ENCODE measurements around the gene KDM1B.

Gene KDM1B

GRCh38 chr6:18235524-18235923 is 80.3 kb downstream of the KDM1B start:
- DNase-seq = no peak

GRCh38 chr6:18237167-18237566 is 81.9 kb downstream of the KDM1B start:
- DNase-seq = no peak

GRCh38 chr6:18240230-18240629 is 85.0 kb downstream of the KDM1B start:
- no peak for DNase-seq

GRCh38 chr6:18241208-18242038 is 86.2 kb downstream of the KDM1B start:
- no peak for DNase-seq

GRCh38 chr6:18242062-18242851 is 87.0 kb downstream of the KDM1B start:
- no peak for DNase-seq

DNA sequence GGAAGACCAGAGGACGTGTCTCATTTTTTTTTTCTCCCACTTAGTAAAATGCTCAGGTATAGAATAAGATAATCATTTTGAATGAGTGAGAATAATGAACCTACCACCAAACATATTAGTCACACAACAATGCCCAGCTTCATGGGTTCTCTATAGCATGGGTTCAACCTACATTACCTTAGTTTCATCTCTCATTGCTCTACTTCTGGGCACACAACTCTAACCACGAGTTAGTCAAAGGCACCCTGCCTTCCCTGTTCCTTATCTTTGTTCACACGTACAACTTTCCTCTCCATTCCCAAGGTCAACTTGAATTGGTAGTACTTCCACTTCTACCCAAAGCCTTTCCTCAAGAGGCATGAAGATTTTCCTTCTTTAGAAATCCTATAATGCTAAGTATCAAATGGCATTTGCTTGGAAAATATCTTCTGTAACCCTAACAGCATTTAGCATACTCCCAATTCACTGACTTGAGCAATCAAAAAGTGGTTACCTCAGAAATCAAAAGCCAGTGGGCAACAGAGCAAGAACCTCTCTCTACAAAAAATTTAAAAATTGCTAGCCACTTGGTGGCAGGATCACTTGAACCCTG is 88.2 kb downstream of the KDM1B start:
- DNase-seq = no peak

GRCh38 chr6:18244251-18244650 is 89.0 kb downstream of the KDM1B start:
- DNase-seq = no peak

GRCh38 chr6:18245079-18245478 is 89.9 kb downstream of the KDM1B start:
- no peak for DNase-seq

DNA sequence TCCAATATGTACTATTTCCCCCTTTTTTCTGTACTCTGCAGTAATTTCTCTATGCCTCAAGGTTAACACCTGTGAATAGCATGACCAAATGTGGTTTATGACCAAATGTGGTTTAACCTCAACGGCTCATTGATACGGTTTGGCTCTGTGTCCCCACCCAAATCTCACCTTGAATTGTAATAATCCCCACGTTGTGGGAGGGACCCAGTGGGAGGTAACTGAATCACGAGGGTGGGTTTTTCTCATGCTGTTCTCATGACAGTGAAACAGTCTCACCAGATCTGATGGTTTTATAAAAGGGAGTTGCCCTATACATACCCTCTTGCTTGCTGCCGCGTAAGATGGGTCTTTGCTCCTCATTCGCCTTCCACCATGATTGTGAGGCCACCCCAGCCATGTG is 90.4 kb downstream of the KDM1B start:
- no peak for DNase-seq

- no peak for DNase-seq
Observed at GRCh38 chr6:18246205-18246604, 91.0 kb downstream of the KDM1B start.

- no peak for DNase-seq
Observed at GRCh38 chr6:18247002-18247401, 91.8 kb downstream of the KDM1B start.

DNA sequence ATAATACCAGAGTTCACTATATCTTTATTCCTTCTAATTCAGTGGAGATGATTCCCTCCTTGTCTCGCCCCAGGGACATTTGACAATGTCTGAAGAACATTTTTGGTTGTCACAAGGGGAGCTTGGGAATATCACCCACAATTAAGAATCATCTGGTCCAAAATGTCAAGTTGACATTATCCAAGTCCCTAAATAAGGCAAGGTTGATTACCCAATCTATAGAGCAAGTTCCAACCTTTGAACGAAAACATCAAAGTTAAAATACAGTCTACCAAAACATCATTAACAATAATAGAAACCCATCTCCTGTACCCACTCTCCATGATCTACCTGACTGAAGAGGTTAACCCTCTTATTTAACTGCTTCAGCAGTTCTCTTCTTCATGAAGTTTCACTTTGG is 93.5 kb downstream of the KDM1B start:
- no peak for DNase-seq

DNA sequence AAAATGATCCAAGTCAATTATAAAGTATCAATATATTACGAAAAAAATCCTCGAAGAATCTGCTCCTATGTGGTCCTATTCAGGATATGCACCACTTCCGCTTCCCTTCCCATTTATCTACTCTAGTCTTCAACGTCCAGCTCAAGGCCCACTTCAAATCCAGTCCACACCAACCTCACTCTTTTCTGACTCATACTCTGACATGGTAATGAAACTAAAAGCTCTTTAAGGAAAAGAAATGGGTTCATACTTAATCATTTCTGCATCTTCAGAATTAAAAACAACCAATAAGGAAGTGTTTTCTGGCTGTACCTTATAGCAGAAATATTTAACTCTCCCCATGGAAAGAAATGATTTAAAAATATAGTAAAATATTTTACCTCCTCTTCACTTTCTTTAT is 94.0 kb downstream of the KDM1B start:
- no peak for DNase-seq

GRCh38 chr6:18253635-18254034 is 98.4 kb downstream of the KDM1B start:
- no peak for DNase-seq

DNA sequence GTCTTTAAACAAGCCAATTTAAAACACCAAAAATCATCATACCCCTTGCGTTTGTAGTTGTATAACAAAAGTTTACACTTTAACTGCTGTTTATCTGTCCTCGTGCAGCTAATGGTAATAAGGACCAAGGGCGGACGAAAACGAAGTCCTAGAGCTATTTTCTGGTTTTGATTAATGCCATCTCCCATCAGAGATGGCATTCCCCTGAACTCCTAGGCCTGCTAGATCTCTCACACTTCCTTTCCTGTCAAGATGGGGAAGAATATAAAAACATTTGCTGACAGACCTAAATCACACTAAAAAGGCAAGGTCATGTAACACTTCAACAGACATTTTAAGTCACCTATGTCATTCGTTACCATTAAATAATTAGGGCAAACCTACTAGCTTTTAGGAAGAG is 99.6 kb downstream of the KDM1B start:
- DNase-seq = no peak

DNA sequence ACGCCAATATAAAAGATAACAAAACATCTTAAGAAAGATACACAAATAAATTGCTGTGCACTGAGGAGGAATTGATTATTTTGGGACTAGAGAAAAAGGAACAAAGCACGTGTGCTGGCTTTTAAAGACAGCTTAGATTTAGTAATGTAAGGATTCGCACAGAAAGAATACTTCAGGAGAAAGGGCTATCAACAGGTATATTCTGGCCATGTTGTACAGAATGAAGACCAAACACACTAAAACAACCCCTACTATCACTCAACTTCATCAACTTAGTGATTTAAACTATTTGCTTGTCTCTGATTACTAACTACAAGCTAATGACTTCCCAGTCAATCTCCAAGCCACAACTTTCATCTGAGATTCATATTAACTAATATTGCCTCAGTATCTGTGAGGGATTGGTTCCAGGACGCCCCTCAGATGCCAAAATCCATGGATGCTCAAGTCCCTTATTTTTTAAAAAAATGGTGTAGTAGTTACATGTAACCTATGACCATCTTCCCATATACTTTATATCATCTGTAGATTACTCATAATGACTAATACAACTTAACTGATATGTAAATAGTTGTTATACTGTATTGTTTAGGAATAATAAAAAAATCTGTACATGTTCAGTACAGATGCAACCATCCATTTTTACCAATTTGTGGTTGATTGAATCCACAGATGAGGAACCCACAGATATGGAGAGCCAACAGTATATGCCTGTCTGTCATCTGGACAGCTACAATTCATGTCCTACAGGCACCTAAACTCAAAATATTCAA is 104.6 kb downstream of the KDM1B start:
- no peak for DNase-seq

- no peak for DNase-seq
Observed at GRCh38 chr6:18260448-18261106, 105.4 kb downstream of the KDM1B start.

- no peak for DNase-seq
Observed at GRCh38 chr6:18261877-18262276, 106.7 kb downstream of the KDM1B start.

- DNase-seq = no peak
Observed at GRCh38 chr6:18262702-18263417, 107.6 kb downstream of the KDM1B start.

GRCh38 chr6:18263418-18264218 is 108.4 kb downstream of the KDM1B start:
- DNase-seq = peak; percentile 53
